Loucy (cell line): ENCODE measurements around the gene FIBCD1.

ENCODE experiments used
- H2AFZ ChIP-seq: fragments of 200-600 bp; sonication (generic); 2 replicates; pipeline ENCODE4 v1.6.0; 2016; ENCODE audit warnings: antibody characterized with exemption, mild to moderate bottlenecking, low read length, moderate library complexity
- H3F3A ChIP-seq: fragments of 200-600 bp; 2 replicates; pipeline ENCODE4 v1.6.0; 2016; ENCODE audit warnings: antibody characterized with exemption, low read depth, mild to moderate bottlenecking
- H3K27me3 ChIP-seq: fragments of 200-600 bp; sonication (generic); 2 replicates; pipeline ENCODE4 v1.6.1; 2014; ENCODE audit warnings: low read length, mild to moderate bottlenecking; ENCODE audit not compliant: insufficient read depth, poor library complexity, severe bottlenecking
- H3K36me3 ChIP-seq: fragments of 200-600 bp; sonication (generic); 2 replicates; pipeline ENCODE4 v1.6.1; 2016; ENCODE audit warnings: low read length; ENCODE audit not compliant: insufficient read depth
- H3K4me1 ChIP-seq: fragments of 200-600 bp; sonication (generic); 2 replicates; pipeline ENCODE4 v1.5.1; 2014; ENCODE audit warnings: low read length, mild to moderate bottlenecking; ENCODE audit not compliant: insufficient read depth, poor library complexity, severe bottlenecking
- H3K4me2 ChIP-seq: fragments of 200-600 bp; sonication (generic); 2 replicates; pipeline ENCODE4 v1.6.0; 2014; ENCODE audit warnings: antibody characterized with exemption, low read length, low read depth, mild to moderate bottlenecking; ENCODE audit not compliant: poor library complexity, severe bottlenecking
- H3K4me3 ChIP-seq: fragments of 200-600 bp; sonication (generic); 2 replicates; pipeline ENCODE4 v1.5.1; 2014; ENCODE audit warnings: low read length, mild to moderate bottlenecking, mixed read lengths; ENCODE audit not compliant: poor library complexity, severe bottlenecking
- H3K79me2 ChIP-seq: fragments of 200-600 bp; sonication (generic); 2 replicates; pipeline ENCODE4 v1.6.1; 2014; ENCODE audit warnings: low read length; ENCODE audit not compliant: insufficient read depth
- H3K9ac ChIP-seq: fragments of 200-600 bp; sonication (generic); 2 replicates; pipeline ENCODE4 v1.6.0; 2014; ENCODE audit warnings: mild to moderate bottlenecking, low read depth, low read length, moderate library complexity; ENCODE audit not compliant: poor library complexity, severe bottlenecking
- H3K9me2 ChIP-seq: fragments of 200-600 bp; sonication (generic); replicated peaks from 2 replicates; pipeline ENCODE4 v1.6.1; 2016; ENCODE audit warnings: low read depth, low read length, mixed read lengths
- H3K9me3 ChIP-seq: fragments of 200-600 bp; sonication (generic); 2 replicates; pipeline ENCODE4 v1.6.1; 2014; ENCODE audit warnings: mild to moderate bottlenecking, antibody characterized with exemption, low read length, low read depth; ENCODE audit not compliant: insufficient read depth
- H4K20me1 ChIP-seq: fragments of 200-600 bp; sonication (generic); 2 replicates; pipeline ENCODE4 v1.6.0; 2014; ENCODE audit warnings: antibody characterized with exemption, low read length, mild to moderate bottlenecking; ENCODE audit not compliant: insufficient read depth, poor library complexity, severe bottlenecking
- EZH2phosphoT487 ChIP-seq: fragments of 200-600 bp; IDR thresholded peaks from 2 replicates; pipeline ENCODE4 v1.6.1; 2018; ENCODE audit warnings: antibody characterized with exemption, mild to moderate bottlenecking, moderate library complexity, borderline replicate concordance
- TF ChIP-seq, protein P1 (sequence below): fragments of 200-600 bp; sonication (generic); conservative IDR thresholded peaks from 2 replicates; pipeline ENCODE4 v1.5.1; 2014; ENCODE audit warnings: mild to moderate bottlenecking, antibody characterized with exemption, low read length

Gene FIBCD1

GRCh38 chr9:130860458-130861316 lies 78.4 kb downstream of the FIBCD1 start:
- Histone ChIP-seq H4K20me1 (no peaks in the 10 kb centered on the region), H3K9me3 (no peaks in the 10 kb centered on the region), H3K9ac (no peak overlapping the region), H3K27me3 (no peaks in the 10 kb centered on the region), H3K9me2 (no peaks in the 10 kb centered on the region), H3F3A (no peaks in the 10 kb centered on the region), H3K4me2 (no peak overlapping the region), H3K4me3 (no peak overlapping the region), H3K4me1 (no peaks in the 10 kb centered on the region), H2AFZ (no peak overlapping the region), H3K79me2 (no peaks in the 10 kb centered on the region), H3K36me3 (peaks cover 30% of the 10 kb centered on the region; the same call in 1 of the 2 replicates)
- TF ChIP-seq, protein P1, sequence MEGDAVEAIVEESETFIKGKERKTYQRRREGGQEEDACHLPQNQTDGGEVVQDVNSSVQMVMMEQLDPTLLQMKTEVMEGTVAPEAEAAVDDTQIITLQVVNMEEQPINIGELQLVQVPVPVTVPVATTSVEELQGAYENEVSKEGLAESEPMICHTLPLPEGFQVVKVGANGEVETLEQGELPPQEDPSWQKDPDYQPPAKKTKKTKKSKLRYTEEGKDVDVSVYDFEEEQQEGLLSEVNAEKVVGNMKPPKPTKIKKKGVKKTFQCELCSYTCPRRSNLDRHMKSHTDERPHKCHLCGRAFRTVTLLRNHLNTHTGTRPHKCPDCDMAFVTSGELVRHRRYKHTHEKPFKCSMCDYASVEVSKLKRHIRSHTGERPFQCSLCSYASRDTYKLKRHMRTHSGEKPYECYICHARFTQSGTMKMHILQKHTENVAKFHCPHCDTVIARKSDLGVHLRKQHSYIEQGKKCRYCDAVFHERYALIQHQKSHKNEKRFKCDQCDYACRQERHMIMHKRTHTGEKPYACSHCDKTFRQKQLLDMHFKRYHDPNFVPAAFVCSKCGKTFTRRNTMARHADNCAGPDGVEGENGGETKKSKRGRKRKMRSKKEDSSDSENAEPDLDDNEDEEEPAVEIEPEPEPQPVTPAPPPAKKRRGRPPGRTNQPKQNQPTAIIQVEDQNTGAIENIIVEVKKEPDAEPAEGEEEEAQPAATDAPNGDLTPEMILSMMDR: no peak
- no peak for TF ChIP-seq EZH2phosphoT487

DNA sequence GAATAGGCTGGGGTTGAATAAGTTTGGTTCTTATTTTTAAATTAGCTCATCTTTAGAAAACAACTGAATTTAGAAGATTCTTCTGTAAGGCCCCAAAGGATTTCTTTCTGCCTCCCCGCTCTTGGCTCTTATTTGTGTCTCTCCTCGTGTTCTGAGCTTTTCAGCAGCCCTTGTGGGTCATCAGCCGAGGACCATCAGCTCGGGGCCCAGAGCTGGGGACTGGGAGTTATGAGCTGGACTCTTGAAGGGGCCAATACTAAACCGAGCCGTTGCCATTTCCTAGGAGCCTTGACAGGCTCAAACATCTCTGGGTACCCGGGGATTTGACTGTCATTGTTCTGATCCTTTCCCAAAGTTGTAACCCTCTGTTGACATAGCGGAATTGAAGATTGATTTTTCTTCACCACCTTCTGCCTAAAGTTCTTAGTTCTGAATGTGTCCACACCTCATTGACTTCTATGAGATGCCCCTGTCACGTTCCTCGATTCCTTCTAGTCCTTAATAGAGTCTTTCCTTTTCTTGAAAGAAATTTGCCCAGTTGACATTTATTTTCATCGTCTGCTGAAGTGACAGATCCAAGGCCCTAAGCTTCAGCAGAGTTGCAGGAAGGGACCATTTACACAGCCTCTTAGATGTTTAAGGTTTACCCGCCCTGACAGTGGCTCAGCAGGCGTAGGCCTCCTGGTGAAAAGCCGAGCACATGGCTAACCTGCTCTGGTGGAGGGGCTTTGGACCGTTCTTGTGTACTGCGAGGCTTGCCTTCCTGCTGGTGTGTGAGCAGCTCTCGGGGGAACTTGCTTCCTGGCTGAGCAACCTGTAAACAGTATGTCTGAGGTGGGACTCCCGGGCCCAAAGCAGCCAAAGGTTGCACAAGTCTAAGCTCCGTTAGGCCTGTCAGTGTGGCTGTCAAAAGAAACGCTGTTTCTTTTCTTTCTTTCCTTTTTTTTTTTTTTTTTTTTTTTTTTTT lies 80.0 kb downstream of the FIBCD1 start:
- Histone ChIP-seq H3K4me3 (no peak overlapping the region), H3K4me1 (no peaks in the 10 kb centered on the region), H2AFZ (no peak overlapping the region), H3K79me2 (no peaks in the 10 kb centered on the region), H3F3A (no peaks in the 10 kb centered on the region), H3K9me3 (no peaks in the 10 kb centered on the region), H3K36me3 (peaks cover 44% of the 10 kb centered on the region; the same call in 1 of the 2 replicates), H3K27me3 (no peaks in the 10 kb centered on the region), H3K4me2 (no peak overlapping the region), H3K9me2 (no peaks in the 10 kb centered on the region), H3K9ac (no peak overlapping the region), H4K20me1 (no peaks in the 10 kb centered on the region)
- TF ChIP-seq EZH2phosphoT487: no peak
- TF ChIP-seq, protein P1: no peak

DNA sequence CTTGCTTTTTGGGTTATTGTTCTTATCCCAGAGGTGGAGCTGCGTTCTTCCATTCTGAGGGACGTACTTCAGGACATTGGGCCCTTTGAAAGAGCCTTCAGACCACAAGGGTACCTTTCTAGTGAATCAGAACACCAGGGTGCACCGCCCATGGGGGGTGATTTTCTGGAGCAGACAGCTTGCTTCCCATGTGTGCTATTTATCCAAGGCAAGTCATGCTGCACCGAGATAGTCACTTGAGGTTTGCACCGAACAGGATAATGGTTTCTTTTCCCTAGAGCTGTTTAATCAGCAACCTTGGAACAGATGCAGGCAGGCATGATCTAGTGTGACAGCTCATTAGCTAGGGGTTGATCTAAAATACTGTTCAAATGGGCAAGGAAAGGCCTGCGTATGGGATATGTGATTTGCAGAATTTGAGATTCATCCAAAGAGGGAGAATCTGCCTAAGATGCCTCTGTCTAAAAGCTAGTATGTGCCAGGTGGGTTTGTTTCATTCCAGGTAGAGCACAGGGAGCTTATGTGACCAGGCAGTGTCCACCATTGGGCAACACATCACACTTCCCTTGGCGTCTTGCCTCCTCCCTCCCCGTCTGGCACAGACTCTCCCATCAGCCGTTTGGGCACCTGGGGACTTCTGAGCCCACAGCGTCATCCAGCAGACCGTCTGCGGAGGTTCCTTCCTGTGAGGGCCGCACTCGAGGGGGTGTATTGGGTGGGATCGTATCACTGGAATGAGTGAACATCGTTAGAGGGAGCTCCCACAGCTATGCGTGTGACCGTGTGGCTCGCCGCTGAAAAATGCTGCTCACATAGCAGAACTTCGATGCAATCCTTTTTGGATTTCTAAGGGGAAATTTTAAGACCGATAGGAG lies 80.9 kb downstream of the FIBCD1 start:
- Histone ChIP-seq H3K9ac (no peak overlapping the region), H3K79me2 (no peaks in the 10 kb centered on the region), H2AFZ (no peak overlapping the region), H3K9me2 (no peaks in the 10 kb centered on the region), H4K20me1 (no peaks in the 10 kb centered on the region), H3K4me2 (no peak overlapping the region), H3F3A (no peaks in the 10 kb centered on the region), H3K4me1 (no peaks in the 10 kb centered on the region), H3K4me3 (no peak overlapping the region), H3K36me3 (peaks cover 39% of the 10 kb centered on the region; the same call in 1 of the 2 replicates), H3K27me3 (no peaks in the 10 kb centered on the region), H3K9me3 (no peaks in the 10 kb centered on the region)
- TF ChIP-seq, protein P1: no peak
- TF ChIP-seq EZH2phosphoT487: no peak
